Measurements from ENCODE around the gene ROBO2. TPM values are rescaled to one million over a fixed set of nuclear protein-coding genes. Genes with fewer than 3 reads are reported as not detected.

The ROBO2 gene
- total and polyA plus RNA-seq, 2 experiments from 2014 or later = 1.5 to 7.8 TPM

GRCh38 chr3:76998555-76998954 lies 41.3 kb upstream of the ROBO2 start:
- DNase-seq (ENCODE audit: low spot score) (no peak), ATAC-seq (no peak)
- H3K36me3 ChIP-seq (ENCODE audit: insufficient read depth) = no peaks in the 10 kb centered on the region
- no peak overlapping the region for H2AFZ ChIP-seq
- no peaks in the 10 kb centered on the region for H3K27me3 ChIP-seq (ENCODE audit: insufficient read depth)
- no peaks in the 10 kb centered on the region for H4K20me1 ChIP-seq (replicated peaks; ENCODE audit: insufficient read depth)
- no peaks in the 10 kb centered on the region for H3K4me1 ChIP-seq (ENCODE audit: insufficient read depth)
- H3K4me1 Mint-ChIP-seq = peaks cover 3% of the 10 kb centered on the region; the same call in 1 of the 3 replicates
- TF ChIP-seq EZH2phosphoT487 (IDR thresholded peaks at IDR 0.05; ENCODE audit: unreplicated experiment) (no peak), JUNB (IDR thresholded peaks at IDR 0.05; ENCODE audit: unreplicated experiment) (no peak), CREB1 (CRISPR knock-in tag; IDR thresholded peaks at IDR 0.05; ENCODE audit: low read depth) (no peak), EZH2 (IDR thresholded peaks at IDR 0.05; ENCODE audit: low read depth, unreplicated experiment) (no peak), POLR2AphosphoS5 (IDR thresholded peaks at IDR 0.05; ENCODE audit: low read depth) (no peak), NANOG (IDR thresholded peaks at IDR 0.05; ENCODE audit: borderline replicate concordance) (no peak), ZNF114 (CRISPR knock-in tag; IDR thresholded peaks at IDR 0.05) (no peak), STAT1 (IDR thresholded peaks at IDR 0.05; ENCODE audit: unreplicated experiment) (no peak), ZNF331 (CRISPR knock-in tag; IDR thresholded peaks at IDR 0.05; ENCODE audit: low read depth) (no peak)
- TF ChIP-seq, protein P1, sequence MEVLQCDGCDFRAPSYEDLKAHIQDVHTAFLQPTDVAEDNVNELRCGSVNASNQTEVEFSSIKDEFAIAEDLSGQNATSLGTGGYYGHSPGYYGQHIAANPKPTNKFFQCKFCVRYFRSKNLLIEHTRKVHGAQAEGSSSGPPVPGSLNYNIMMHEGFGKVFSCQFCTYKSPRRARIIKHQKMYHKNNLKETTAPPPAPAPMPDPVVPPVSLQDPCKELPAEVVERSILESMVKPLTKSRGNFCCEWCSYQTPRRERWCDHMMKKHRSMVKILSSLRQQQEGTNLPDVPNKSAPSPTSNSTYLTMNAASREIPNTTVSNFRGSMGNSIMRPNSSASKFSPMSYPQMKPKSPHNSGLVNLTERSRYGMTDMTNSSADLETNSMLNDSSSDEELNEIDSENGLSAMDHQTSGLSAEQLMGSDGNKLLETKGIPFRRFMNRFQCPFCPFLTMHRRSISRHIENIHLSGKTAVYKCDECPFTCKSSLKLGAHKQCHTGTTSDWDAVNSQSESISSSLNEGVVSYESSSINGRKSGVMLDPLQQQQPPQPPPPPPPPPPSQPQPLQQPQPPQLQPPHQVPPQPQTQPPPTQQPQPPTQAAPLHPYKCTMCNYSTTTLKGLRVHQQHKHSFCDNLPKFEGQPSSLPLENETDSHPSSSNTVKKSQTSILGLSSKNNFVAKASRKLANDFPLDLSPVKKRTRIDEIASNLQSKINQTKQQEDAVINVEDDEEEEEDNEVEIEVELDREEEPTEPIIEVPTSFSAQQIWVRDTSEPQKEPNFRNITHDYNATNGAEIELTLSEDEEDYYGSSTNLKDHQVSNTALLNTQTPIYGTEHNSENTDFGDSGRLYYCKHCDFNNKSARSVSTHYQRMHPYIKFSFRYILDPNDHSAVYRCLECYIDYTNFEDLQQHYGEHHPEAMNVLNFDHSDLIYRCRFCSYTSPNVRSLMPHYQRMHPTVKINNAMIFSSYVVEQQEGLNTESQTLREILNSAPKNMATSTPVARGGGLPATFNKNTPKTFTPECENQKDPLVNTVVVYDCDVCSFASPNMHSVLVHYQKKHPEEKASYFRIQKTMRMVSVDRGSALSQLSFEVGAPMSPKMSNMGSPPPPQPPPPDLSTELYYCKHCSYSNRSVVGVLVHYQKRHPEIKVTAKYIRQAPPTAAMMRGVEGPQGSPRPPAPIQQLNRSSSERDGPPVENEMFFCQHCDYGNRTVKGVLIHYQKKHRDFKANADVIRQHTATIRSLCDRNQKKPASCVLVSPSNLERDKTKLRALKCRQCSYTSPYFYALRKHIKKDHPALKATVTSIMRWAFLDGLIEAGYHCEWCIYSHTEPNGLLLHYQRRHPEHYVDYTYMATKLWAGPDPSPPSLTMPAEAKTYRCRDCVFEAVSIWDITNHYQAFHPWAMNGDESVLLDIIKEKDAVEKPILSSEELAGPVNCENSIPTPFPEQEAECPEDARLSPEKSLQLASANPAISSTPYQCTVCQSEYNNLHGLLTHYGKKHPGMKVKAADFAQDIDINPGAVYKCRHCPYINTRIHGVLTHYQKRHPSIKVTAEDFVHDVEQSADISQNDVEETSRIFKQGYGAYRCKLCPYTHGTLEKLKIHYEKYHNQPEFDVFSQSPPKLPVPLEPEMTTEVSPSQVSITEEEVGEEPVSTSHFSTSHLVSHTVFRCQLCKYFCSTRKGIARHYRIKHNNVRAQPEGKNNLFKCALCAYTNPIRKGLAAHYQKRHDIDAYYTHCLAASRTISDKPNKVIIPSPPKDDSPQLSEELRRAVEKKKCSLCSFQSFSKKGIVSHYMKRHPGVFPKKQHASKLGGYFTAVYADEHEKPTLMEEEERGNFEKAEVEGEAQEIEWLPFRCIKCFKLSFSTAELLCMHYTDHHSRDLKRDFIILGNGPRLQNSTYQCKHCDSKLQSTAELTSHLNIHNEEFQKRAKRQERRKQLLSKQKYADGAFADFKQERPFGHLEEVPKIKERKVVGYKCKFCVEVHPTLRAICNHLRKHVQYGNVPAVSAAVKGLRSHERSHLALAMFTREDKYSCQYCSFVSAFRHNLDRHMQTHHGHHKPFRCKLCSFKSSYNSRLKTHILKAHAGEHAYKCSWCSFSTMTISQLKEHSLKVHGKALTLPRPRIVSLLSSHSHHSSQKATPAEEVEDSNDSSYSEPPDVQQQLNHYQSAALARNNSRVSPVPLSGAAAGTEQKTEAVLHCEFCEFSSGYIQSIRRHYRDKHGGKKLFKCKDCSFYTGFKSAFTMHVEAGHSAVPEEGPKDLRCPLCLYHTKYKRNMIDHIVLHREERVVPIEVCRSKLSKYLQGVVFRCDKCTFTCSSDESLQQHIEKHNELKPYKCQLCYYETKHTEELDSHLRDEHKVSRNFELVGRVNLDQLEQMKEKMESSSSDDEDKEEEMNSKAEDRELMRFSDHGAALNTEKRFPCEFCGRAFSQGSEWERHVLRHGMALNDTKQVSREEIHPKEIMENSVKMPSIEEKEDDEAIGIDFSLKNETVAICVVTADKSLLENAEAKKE (CRISPR knock-in tag; IDR thresholded peaks at IDR 0.05) = no peak
- TF ChIP-seq, protein P2, sequence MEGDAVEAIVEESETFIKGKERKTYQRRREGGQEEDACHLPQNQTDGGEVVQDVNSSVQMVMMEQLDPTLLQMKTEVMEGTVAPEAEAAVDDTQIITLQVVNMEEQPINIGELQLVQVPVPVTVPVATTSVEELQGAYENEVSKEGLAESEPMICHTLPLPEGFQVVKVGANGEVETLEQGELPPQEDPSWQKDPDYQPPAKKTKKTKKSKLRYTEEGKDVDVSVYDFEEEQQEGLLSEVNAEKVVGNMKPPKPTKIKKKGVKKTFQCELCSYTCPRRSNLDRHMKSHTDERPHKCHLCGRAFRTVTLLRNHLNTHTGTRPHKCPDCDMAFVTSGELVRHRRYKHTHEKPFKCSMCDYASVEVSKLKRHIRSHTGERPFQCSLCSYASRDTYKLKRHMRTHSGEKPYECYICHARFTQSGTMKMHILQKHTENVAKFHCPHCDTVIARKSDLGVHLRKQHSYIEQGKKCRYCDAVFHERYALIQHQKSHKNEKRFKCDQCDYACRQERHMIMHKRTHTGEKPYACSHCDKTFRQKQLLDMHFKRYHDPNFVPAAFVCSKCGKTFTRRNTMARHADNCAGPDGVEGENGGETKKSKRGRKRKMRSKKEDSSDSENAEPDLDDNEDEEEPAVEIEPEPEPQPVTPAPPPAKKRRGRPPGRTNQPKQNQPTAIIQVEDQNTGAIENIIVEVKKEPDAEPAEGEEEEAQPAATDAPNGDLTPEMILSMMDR (conservative IDR thresholded peaks at IDR 0.05; ENCODE audit: low read depth in 2 of 2) = no peak
- TF ChIP-seq, protein P3, sequence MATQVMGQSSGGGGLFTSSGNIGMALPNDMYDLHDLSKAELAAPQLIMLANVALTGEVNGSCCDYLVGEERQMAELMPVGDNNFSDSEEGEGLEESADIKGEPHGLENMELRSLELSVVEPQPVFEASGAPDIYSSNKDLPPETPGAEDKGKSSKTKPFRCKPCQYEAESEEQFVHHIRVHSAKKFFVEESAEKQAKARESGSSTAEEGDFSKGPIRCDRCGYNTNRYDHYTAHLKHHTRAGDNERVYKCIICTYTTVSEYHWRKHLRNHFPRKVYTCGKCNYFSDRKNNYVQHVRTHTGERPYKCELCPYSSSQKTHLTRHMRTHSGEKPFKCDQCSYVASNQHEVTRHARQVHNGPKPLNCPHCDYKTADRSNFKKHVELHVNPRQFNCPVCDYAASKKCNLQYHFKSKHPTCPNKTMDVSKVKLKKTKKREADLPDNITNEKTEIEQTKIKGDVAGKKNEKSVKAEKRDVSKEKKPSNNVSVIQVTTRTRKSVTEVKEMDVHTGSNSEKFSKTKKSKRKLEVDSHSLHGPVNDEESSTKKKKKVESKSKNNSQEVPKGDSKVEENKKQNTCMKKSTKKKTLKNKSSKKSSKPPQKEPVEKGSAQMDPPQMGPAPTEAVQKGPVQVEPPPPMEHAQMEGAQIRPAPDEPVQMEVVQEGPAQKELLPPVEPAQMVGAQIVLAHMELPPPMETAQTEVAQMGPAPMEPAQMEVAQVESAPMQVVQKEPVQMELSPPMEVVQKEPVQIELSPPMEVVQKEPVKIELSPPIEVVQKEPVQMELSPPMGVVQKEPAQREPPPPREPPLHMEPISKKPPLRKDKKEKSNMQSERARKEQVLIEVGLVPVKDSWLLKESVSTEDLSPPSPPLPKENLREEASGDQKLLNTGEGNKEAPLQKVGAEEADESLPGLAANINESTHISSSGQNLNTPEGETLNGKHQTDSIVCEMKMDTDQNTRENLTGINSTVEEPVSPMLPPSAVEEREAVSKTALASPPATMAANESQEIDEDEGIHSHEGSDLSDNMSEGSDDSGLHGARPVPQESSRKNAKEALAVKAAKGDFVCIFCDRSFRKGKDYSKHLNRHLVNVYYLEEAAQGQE (IDR thresholded peaks at IDR 0.05; ENCODE audit: unreplicated experiment) = no peak
- H3K27ac ChIP-seq (ENCODE audit: low read depth) = no peak overlapping the region
- H3K27ac Mint-ChIP-seq = no peak overlapping the region
- no peaks in the 10 kb centered on the region for H3K79me2 ChIP-seq (replicated peaks; ENCODE audit: insufficient read depth)
- no peaks in the 10 kb centered on the region for H3K9me2 ChIP-seq (ENCODE audit: insufficient read depth)
- no peaks in the 10 kb centered on the region for H3K36me3 Mint-ChIP-seq (ENCODE audit: low read depth)
- no peak overlapping the region for H3K4me3 ChIP-seq
- no peaks in the 10 kb centered on the region for H3F3A ChIP-seq (replicated peaks; ENCODE audit: low read depth)
- no peaks in the 10 kb centered on the region; the same call in 2 of the 3 replicates for H3K9me3 Mint-ChIP-seq
- H3K4me2 ChIP-seq = no peak overlapping the region
- no peaks in the 10 kb centered on the region for H3K27me3 Mint-ChIP-seq (ENCODE audit: insufficient read depth, low read depth, poor library complexity)
- H3K4me3 Mint-ChIP-seq = no peak overlapping the region
